HG03159 (cell line): ENCODE measurements around the gene SRGAP1.
"Not testable (repeated sequence)": the region's sequence is repeated elsewhere in the genome, so short reads cannot be mapped to it uniquely, and the experiment has no call there.

Source experiments
- ATAC-seq: cut with Tn5 transposase; IDR thresholded peaks from one replicate; pipeline ENCODE4 v1.9.1; 2021; ENCODE audit warnings: mild to moderate bottlenecking, moderate library complexity; ENCODE audit not compliant: unreplicated experiment

Gene SRGAP1

GRCh38 chr12:63836936-63837335 is 7.6 kb upstream of the SRGAP1 start:
- ATAC-seq: no peak

DNA sequence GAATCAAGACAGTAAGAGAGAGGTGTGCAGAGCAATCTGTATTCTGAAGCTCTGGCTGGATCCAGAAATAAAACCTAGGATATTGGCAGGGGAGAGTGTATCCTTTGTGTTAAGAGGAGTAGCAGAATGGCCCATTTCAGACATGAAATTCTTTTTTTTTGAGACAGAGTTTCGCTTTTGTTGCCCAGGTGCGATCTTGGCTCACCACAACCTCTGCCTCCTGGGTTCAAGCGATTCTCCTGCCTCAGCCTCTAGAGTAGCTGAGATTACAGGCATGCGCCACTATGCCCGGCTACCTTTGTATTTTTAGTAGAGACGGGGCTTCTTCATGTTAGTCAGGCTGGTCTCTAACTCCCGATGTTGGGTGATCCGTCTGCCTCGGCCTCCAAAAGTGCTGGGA is 6.1 kb upstream of the SRGAP1 start:
- ATAC-seq: no peak

DNA sequence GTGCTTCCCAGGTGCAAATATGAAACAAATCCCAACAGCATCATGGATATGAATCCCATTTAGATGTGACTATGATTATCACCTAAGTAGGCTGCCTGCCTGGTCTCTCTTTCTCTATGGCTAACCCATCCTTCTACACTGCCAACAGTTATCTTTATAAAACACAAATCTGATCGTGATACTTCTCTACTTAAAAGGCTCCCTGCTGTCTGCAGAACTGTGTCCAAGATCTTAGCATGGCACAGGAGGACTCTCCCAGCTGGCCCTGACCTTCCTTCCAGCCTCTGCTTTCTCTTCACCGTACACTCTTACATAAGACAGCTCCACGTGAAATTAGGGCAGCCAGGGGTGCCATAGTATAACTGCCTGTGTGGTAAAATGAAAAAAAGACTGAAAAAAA is 3.5 kb upstream of the SRGAP1 start:
- no peak for ATAC-seq

- no peak for ATAC-seq
These were observed 2.9 kb upstream of the SRGAP1 start for GRCh38 chr12:63841571-63841970.

DNA sequence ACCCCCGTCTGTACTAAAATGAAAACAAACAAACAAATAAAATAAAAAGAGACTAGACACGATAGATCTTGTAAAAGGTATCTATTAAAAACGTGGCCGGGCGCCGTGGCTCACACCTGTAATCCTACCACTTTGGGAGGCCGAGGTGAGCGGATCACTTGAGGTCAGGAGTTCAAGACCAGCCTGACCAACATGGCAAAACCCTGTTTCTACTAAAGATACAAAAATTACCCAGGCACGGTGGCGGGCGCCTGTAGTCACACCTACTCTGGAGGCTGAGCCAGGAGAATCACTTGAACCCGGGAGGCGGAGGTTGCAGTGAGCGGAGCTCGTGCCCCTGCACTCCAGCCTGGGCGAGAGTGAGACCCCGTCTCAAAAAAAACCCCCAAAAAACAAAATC is 1.8 kb upstream of the SRGAP1 start:
- ATAC-seq: not testable (repeated sequence)

DNA sequence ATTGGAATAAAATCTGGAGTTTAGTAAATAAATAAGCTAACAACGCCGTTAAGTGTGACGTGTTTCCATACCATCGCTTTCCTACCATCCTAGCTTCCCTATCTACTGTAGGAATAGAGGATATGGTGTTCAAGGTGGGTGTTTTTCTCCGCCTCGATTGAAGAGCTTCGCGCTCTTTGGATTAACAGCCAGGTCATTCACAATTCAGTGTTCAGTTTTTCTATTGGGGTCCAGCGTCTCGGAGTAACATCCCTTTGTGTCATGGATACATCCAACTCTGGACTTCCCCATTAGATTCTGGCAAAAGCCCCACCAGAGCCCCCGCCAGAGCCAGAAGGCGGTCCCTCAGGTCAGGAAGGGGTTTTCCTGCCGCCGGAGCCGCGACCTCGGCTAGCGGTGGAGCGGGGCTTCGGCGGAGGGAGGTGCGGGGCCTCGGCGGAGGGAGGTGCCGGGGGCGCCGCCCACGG is 1.2 kb upstream of the SRGAP1 start:
- no peak for ATAC-seq

DNA sequence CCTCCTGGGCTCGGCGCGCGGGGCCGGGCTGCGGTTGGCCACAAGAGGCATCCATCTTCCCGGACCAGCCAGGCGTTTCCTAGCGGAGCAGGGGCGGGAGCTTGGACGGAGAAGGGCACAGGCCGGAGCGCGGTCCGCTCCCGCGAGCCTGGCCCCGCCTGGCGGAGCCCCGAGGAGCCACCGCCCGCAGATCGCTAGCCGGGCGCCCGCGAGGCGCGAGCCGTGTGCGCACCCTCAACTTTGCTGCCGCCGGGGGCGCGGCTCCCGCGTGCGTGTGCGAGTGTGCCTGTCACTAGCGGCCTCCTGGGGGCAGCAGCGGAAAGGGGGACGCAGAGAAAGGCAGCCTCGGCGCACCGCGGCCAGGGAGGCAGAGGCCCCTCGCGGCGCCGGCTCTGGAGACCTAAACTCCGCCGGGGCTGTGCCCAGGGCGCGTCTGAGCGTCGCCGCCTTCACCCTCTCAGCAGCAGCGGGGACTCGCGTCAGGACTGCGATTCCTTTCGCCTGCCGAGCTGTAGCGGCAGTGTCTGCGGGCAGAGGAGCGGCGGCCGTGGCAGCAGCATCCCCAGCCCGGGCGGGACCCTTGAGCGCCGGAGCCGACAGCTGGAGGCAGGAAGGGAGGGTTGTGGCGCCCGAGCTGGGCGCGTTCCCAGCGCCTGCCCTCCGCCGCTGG is 644 bp upstream of the SRGAP1 start:
- peak; percentile 98 for ATAC-seq

DNA sequence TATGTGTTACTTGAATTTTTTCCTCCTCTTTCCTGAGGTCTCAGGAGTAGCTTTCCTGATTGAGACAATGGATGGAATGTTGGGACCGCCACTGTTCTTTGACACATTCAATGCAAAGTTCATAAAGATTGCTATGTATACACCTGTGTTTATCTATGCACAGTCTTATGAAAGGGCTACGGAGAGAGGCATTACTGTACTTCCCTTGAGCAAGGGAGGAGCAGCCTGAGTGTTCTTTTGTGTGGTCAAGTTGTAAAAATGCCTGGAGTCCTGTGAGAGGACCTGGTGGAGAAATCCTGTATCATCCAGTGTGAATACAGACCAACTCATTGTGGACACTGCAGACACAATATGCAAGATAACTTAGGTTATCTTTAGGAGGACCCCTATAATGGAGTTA is 1.2 kb downstream of the SRGAP1 start:
- ATAC-seq: no peak

GRCh38 chr12:63846238-63846967 is 1.9 kb downstream of the SRGAP1 start:
- ATAC-seq: no peak

- ATAC-seq: no peak
These were observed 4.0 kb downstream of the SRGAP1 start for GRCh38 chr12:63848450-63848849.

DNA sequence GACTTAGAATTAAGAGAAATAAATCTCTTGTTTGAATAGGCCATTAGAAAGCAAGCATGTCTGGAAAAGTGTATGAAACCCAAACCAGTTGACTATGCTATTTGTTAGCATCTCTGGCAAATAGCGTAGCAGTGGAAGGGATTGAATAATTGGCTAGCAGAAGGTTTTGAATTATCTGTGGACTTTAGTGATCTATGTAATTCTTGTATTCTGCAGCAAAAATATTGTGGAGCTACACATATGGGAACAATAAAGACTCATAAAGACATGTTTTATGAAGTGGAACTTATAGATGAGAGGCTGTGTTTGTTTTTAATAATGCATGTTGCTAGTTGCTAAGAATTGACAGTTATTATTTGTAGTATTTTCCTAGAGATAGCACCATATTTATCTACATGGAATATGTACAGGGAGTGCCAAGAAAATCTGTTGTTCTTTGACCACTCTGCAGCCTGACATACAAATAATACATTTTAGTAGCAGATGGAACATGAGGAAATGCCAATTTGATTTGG is 4.7 kb downstream of the SRGAP1 start:
- ATAC-seq: no peak

- no peak for ATAC-seq
These were observed 5.1 kb downstream of the SRGAP1 start for GRCh38 chr12:63849641-63850040.

DNA sequence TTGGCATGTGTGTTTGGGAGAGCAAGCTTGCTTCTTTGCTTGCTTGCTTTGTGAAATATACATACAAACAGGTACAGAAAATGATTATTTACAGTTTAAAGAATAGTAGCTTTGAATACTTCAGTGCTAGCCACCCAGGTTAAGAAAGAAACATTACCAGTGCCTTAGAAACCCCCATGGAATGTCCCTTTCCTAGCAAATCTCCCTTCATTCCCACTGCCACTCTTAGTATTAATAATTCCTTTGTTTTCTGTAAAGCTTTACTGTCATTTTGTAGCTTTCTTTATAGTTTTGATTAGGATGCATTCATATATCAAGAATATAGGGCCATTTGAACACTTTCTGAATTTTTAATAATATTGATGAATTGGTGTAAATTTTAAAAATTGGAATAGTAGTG is 9.5 kb downstream of the SRGAP1 start:
- ATAC-seq: no peak

DNA sequence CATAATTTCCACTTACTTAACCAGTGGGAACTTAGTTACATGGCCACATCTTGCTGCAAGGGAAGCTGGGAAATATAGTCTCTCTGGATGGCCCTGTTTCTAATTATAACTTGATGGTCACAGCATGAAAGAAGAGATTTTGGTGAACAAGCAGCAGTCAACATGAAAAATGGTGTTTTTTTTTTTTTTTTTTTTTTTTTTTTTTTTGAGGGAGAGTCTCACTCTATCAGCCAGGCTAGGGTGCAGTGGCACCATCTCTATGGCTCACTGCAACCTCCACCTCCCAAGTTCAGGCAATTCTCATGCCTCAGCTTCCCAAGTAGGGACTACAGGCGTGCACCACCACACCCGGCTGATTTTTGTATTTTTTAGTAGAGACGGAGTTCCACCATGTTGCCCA is 10.8 kb downstream of the SRGAP1 start:
- no peak for ATAC-seq

- no peak for ATAC-seq
These were observed 13.5 kb downstream of the SRGAP1 start for GRCh38 chr12:63857771-63858670.

DNA sequence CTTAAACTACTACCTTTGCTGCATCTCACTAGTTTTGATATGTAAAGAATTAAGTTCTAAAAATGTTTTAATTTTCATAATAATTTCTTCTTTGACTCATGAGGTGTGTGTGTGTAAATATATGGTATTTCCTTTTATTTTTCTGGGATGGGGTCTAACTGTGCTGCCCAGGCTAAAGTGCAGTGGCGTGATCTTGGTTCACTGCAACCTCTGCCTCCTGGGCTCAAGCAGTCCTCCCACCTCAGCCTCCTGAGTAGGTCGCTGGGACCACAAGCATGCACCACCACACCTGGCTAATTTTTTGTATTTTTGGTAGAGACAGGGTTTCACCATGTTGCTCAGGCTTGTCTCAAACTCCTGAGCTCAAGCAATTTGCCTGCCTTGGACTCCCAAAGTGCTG is 15.4 kb downstream of the SRGAP1 start:
- not testable (repeated sequence) for ATAC-seq

GRCh38 chr12:63862187-63862968 is 17.9 kb downstream of the SRGAP1 start:
- no peak for ATAC-seq

DNA sequence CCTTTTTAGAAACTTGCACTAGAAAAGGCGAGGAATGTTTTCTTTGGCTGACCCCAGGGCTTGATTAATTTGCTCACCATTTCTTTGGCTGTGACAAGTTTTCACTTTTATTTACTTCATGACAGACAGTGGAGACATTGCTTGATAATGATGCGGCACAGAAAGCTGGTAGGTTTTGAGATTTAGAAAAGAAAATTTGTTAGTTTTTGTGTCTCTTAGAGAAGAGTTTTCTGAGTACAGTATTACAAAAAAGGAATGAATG is 18.4 kb downstream of the SRGAP1 start:
- no peak for ATAC-seq

- no peak for ATAC-seq
These were observed 19.4 kb downstream of the SRGAP1 start for GRCh38 chr12:63863658-63864453.

DNA sequence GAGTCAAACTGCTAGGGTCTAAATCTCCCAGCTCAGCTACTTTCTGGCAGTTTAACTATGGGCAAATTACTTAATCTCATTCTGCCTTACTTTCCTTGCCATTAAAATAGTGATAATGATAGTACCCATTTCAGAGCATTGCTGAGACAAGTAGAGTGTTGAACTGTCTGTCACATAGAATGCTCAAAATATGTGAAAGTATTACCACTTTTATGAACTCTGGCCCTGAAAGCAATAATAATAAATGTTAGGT is 19.9 kb downstream of the SRGAP1 start:
- ATAC-seq: no peak
